GM21576 (cell line): ENCODE results near the gene CDKAL1.

Experiments used
- ATAC-seq: cut with Tn5 transposase; IDR thresholded peaks from one replicate; pipeline ENCODE4 v1.9.1; 2021; ENCODE audit warnings: mild to moderate bottlenecking, moderate library complexity; ENCODE audit not compliant: unreplicated experiment

CDKAL1 gene

GRCh38 chr6:20943922-20944321, 409.7 kb downstream of the CDKAL1 start:
- no peak for ATAC-seq

GRCh38 chr6:20946022-20946421, 411.8 kb downstream of the CDKAL1 start:
- ATAC-seq: peak; percentile 75

GRCh38 chr6:20946890-20947289, 412.6 kb downstream of the CDKAL1 start:
- ATAC-seq: no peak

GRCh38 chr6:20947977-20948376, 413.7 kb downstream of the CDKAL1 start:
- ATAC-seq: no peak

GRCh38 chr6:20948556-20948955, 414.3 kb downstream of the CDKAL1 start:
- ATAC-seq: no peak

- ATAC-seq: no peak
Measured at GRCh38 chr6:20949138-20949537, 414.9 kb downstream of the CDKAL1 start.

GRCh38 chr6:20952699-20953474, 418.6 kb downstream of the CDKAL1 start:
- no peak for ATAC-seq

- ATAC-seq: no peak
Measured at GRCh38 chr6:20954315-20954714, 420.1 kb downstream of the CDKAL1 start.

GRCh38 chr6:20955131-20955530, 420.9 kb downstream of the CDKAL1 start:
- no peak for ATAC-seq

GRCh38 chr6:20955751-20956150, 421.5 kb downstream of the CDKAL1 start:
- no peak for ATAC-seq

GRCh38 chr6:20960067-20960466, 425.8 kb downstream of the CDKAL1 start:
- no peak for ATAC-seq

- ATAC-seq: no peak
Measured at GRCh38 chr6:20965276-20965675, 431.0 kb downstream of the CDKAL1 start.

GRCh38 chr6:20965915-20966314, 431.7 kb downstream of the CDKAL1 start:
- ATAC-seq: no peak

GRCh38 chr6:20969551-20969950, 435.3 kb downstream of the CDKAL1 start:
- no peak for ATAC-seq

- ATAC-seq: no peak
Measured at GRCh38 chr6:20976391-20976918, 442.2 kb downstream of the CDKAL1 start.

GRCh38 chr6:20978151-20978614, 443.9 kb downstream of the CDKAL1 start:
- peak; percentile 89 for ATAC-seq

- ATAC-seq: no peak
Measured at GRCh38 chr6:20979076-20979475, 444.8 kb downstream of the CDKAL1 start.

- ATAC-seq: no peak
Measured at GRCh38 chr6:20983961-20984360, 449.7 kb downstream of the CDKAL1 start.

GRCh38 chr6:20985821-20986220, 451.6 kb downstream of the CDKAL1 start:
- ATAC-seq: no peak

- no peak for ATAC-seq
Measured at GRCh38 chr6:20991910-20992309, 457.7 kb downstream of the CDKAL1 start.

GRCh38 chr6:20996099-20996498, 461.8 kb downstream of the CDKAL1 start:
- ATAC-seq: no peak

- no peak for ATAC-seq
Measured at GRCh38 chr6:20997143-20997769, 463.0 kb downstream of the CDKAL1 start.
